Measurements from ENCODE around the gene PRXL2A. TPM values are rescaled to one million over a fixed set of nuclear protein-coding genes. Genes with fewer than 3 reads are reported as not detected.
"Not testable (repeated sequence)": the region's sequence is repeated elsewhere in the genome, so short reads cannot be mapped to it uniquely, and the experiment has no call there.

PRXL2A gene
- total RNA-seq = 5.1 and 5.9 TPM in 2 replicates

GRCh38 chr10:80408242-80409101 is at the start of gene PRXL2A:
TSS of gene PRXL2A (plus strand) at chr10:80408551. CDS start at chr10:80420468, 11,917 bp downstream.
- H3K36me3 ChIP-seq (ENCODE audit: insufficient read depth, low read length) = no peaks in the 10 kb centered on the region
- H3K27ac ChIP-seq (ENCODE audit: low read depth, low read length) = no peak within 1 kb of the TSS
- no peaks in the 10 kb centered on the region for H3K9me3 ChIP-seq (ENCODE audit: low read depth, low read length)
- no peaks in the 10 kb centered on the region for H3K79me2 ChIP-seq (ENCODE audit: insufficient read depth, low read length)
- peak within 1 kb of the TSS; percentile 65 for H2AFZ ChIP-seq (ENCODE audit: low read length)
- peak; percentile 85 for DNase-seq (ENCODE audit: insufficient read length, low spot score, missing footprints)
- no peaks in the 10 kb centered on the region for H3K4me1 ChIP-seq (ENCODE audit: insufficient read depth, low read length)
- no peaks in the 10 kb centered on the region for H4K20me1 ChIP-seq (ENCODE audit: insufficient read depth, low read length)
- peak within 1 kb of the TSS; percentile 57 for H3K4me3 ChIP-seq (ENCODE audit: insufficient read depth, low read length)
- H3K4me2 ChIP-seq (ENCODE audit: insufficient read depth, low read length) = peak within 1 kb of the TSS; percentile 43
- no peak for TF ChIP-seq CTCF (IDR thresholded peaks at IDR 0.05; ENCODE audit: extremely low read depth, low read depth, low read length)
- peaks cover 28% of the 10 kb centered on the region for H3K27me3 ChIP-seq (ENCODE audit: insufficient read depth, low read length)

GRCh38 chr10:80358925-80359324 is 49.4 kb upstream of the PRXL2A start:
- not testable (repeated sequence) for H3K4me2 ChIP-seq (ENCODE audit: insufficient read depth, low read length); DNase-seq (ENCODE audit: insufficient read length, low spot score, missing footprints); H2AFZ ChIP-seq (ENCODE audit: low read length); H3K36me3 ChIP-seq (ENCODE audit: insufficient read depth, low read length); H3K9me3 ChIP-seq (ENCODE audit: low read depth, low read length); H3K27ac ChIP-seq (ENCODE audit: low read depth, low read length); H3K79me2 ChIP-seq (ENCODE audit: insufficient read depth, low read length); H3K4me1 ChIP-seq (ENCODE audit: insufficient read depth, low read length); H3K4me3 ChIP-seq (ENCODE audit: insufficient read depth, low read length); H4K20me1 ChIP-seq (ENCODE audit: insufficient read depth, low read length)
- peaks cover 26% of the 10 kb centered on the region for H3K27me3 ChIP-seq (ENCODE audit: insufficient read depth, low read length)

- no peaks in the 10 kb centered on the region for H3K36me3 ChIP-seq (ENCODE audit: insufficient read depth, low read length)
- TF ChIP-seq CTCF (IDR thresholded peaks at IDR 0.05; ENCODE audit: extremely low read depth, low read depth, low read length) = no peak
- H3K4me2 ChIP-seq (ENCODE audit: insufficient read depth, low read length) = no peak overlapping the region
- DNase-seq (ENCODE audit: insufficient read length, low spot score, missing footprints) = no peak
- H4K20me1 ChIP-seq (ENCODE audit: insufficient read depth, low read length) = no peaks in the 10 kb centered on the region
- H3K4me3 ChIP-seq (ENCODE audit: insufficient read depth, low read length) = no peak overlapping the region
- no peak overlapping the region for H2AFZ ChIP-seq (ENCODE audit: low read length)
- H3K9me3 ChIP-seq (ENCODE audit: low read depth, low read length) = no peaks in the 10 kb centered on the region
- H3K27ac ChIP-seq (ENCODE audit: low read depth, low read length) = no peak overlapping the region
- no peaks in the 10 kb centered on the region for H3K4me1 ChIP-seq (ENCODE audit: insufficient read depth, low read length)
- H3K79me2 ChIP-seq (ENCODE audit: insufficient read depth, low read length) = no peaks in the 10 kb centered on the region
- peaks cover 26% of the 10 kb centered on the region for H3K27me3 ChIP-seq (ENCODE audit: insufficient read depth, low read length)
Measured at GRCh38 chr10:80359644-80360043, 48.7 kb upstream of the PRXL2A start.

GRCh38 chr10:80365510-80365909 is 42.8 kb upstream of the PRXL2A start:
- Histone ChIP-seq H4K20me1 (ENCODE audit: insufficient read depth, low read length) (no peaks in the 10 kb centered on the region), H3K4me2 (ENCODE audit: insufficient read depth, low read length) (no peak overlapping the region), H3K27ac (ENCODE audit: low read depth, low read length) (no peak overlapping the region), H3K79me2 (ENCODE audit: insufficient read depth, low read length) (no peaks in the 10 kb centered on the region), H3K4me3 (ENCODE audit: insufficient read depth, low read length) (no peak overlapping the region), H3K36me3 (ENCODE audit: insufficient read depth, low read length) (no peaks in the 10 kb centered on the region), H3K9me3 (ENCODE audit: low read depth, low read length) (no peaks in the 10 kb centered on the region), H3K27me3 (ENCODE audit: insufficient read depth, low read length) (peaks cover 6% of the 10 kb centered on the region), H2AFZ (ENCODE audit: low read length) (no peak overlapping the region), H3K4me1 (ENCODE audit: insufficient read depth, low read length) (no peaks in the 10 kb centered on the region)
- no peak for DNase-seq (ENCODE audit: insufficient read length, low spot score, missing footprints)
- no peak for TF ChIP-seq CTCF (IDR thresholded peaks at IDR 0.05; ENCODE audit: extremely low read depth, low read depth, low read length)
